Prostate gland (tissue), 2 donors: ENCODE measurements around the gene TPST2. TPM values are rescaled to one million over a fixed set of nuclear protein-coding genes. Genes with fewer than 3 reads are reported as not detected.
"Not testable (repeated sequence)": the region's sequence is repeated elsewhere in the genome, so short reads cannot be mapped to it uniquely, and the experiment has no call there.

Source experiments
- DNase-seq: peaks from one replicate; pipeline ENCODE4 v3.0.0-alpha.2; 2019; ENCODE audit warnings: low spot score
- H3K27ac ChIP-seq, 2 donors: fragments of 200-600 bp; sonication (generic); 2 replicates each; pipeline ENCODE4 v1.5.1; 2017 to 2019
- H3K27me3 ChIP-seq: fragments of 200-600 bp; sonication (generic); replicated peaks from 2 replicates; pipeline ENCODE4 v1.5.1; 2019; ENCODE audit not compliant: insufficient read depth
- H3K36me3 ChIP-seq, 2 donors: fragments of 200-600 bp; sonication (generic); 1 replicate in 1 of 2; 2 replicates in 1 of 2; pipeline versions ENCODE4 v1.5.1 to v1.8.1; 2017 to 2019
- H3K4me1 ChIP-seq: fragments of 200-600 bp; sonication (generic); replicated peaks from 2 replicates; pipeline ENCODE4 v1.5.1; 2019
- H3K4me3 ChIP-seq, 2 donors: fragments of 200-600 bp; sonication (generic); 2 replicates each; pipeline ENCODE4 v1.5.1; 2017 to 2019
- H3K9me3 ChIP-seq: fragments of 200-600 bp; sonication (generic); 2 replicates; pipeline ENCODE4 v1.5.1; 2017
- CTCF ChIP-seq, 4 experiments: fragments of 200-600 bp in 2 of 4; fragments of 450-650 bp in 2 of 4; sonication (generic) in 2 of 4; IDR thresholded peaks; 1 replicate in 3 of 4; 2 replicates in 1 of 4; pipeline ENCODE4 v1.5.1; 2016 to 2019; ENCODE audit warnings: antibody characterized with exemption in 4 of 4, mild to moderate bottlenecking in 2 of 4, moderate library complexity in 2 of 4
- POLR2A ChIP-seq: fragments of 450-650 bp; IDR thresholded peaks from one replicate; pipeline ENCODE4 v1.6.1; 2016; ENCODE audit warnings: antibody characterized with exemption, mild to moderate bottlenecking
- POLR2AphosphoS5 ChIP-seq: sonication (generic); formaldehyde crosslinking; IDR thresholded peaks from one replicate; pipeline ENCODE4 v1.6.1; 2017; ENCODE audit warnings: antibody characterized with exemption
- WGBS: methylation state at CpG from one replicate; pipeline ENCODE4 v1.1.5; 2018; 5-methylcytosine and 5-hydroxymethylcytosine counted together
- intact Hi-C: fragments of 100-400 bp; cut with DNase I; formaldehyde crosslinking; loops from one replicate; pipeline ENCODE4 v1.14.2; 2022
- total RNA-seq, 2 donors: library from RNA; depleted of rRNA; stranded (reverse); fragments of >200 nt; gene quantifications; one replicate each; pipeline ENCODE4 v1.1.0, GENCODE V29; 2016

The TPST2 gene
- total RNA-seq, 2 donors from 2014 or later, result 49.4 to 200 TPM

- no peaks in the 10 kb centered on the region for H3K36me3 ChIP-seq
- WGBS, result 73% methylated on average over 2 of the region's 2 CpGs
- H3K27ac ChIP-seq, result no peak overlapping the region
- TF ChIP-seq POLR2AphosphoS5, result no peak
- no peak for TF ChIP-seq POLR2A
- no peak for TF ChIP-seq CTCF (IDR thresholded peaks at IDR 0.05)
- H3K4me3 ChIP-seq, result no peak overlapping the region
- intact Hi-C loops, result no loop called here
- DNase-seq, result no peak
- no peaks in the 10 kb centered on the region for H3K27me3 ChIP-seq
- H3K9me3 ChIP-seq, result no peaks in the 10 kb centered on the region
- no peaks in the 10 kb centered on the region for H3K4me1 ChIP-seq
Observed at GRCh38 chr22:26616650-26617049, 26.7 kb upstream of the TPST2 start.

- 89% methylated on average over 11 of the region's 11 CpGs for WGBS
- no peaks in the 10 kb centered on the region for H3K4me1 ChIP-seq
Observed at GRCh38 chr22:26615830-26616435, 26.0 kb upstream of the TPST2 start.

GRCh38 chr22:26615149-26615548, 25.2 kb upstream of the TPST2 start:
- H3K36me3 ChIP-seq, result no peaks in the 10 kb centered on the region
- H3K4me1 ChIP-seq, result no peaks in the 10 kb centered on the region
- TF ChIP-seq POLR2AphosphoS5 (no peak), POLR2A (no peak), CTCF (IDR thresholded peaks at IDR 0.05) (no peak)
- WGBS, result 56% methylated on average over 5 of the region's 5 CpGs
- H3K4me3 ChIP-seq, result no peak overlapping the region
- H3K27ac ChIP-seq, result no peak overlapping the region
- H3K27me3 ChIP-seq, result no peaks in the 10 kb centered on the region
- H3K9me3 ChIP-seq, result no peaks in the 10 kb centered on the region
- DNase-seq, result no peak
- intact Hi-C loops, result no loop called here

More at GRCh38 chr22:26615830-26616435, 26.0 kb upstream of the TPST2 start:
- Histone ChIP-seq H3K4me3 (no peak overlapping the region), H3K36me3 (no peaks in the 10 kb centered on the region), H3K27me3 (no peaks in the 10 kb centered on the region), H3K27ac (no peak overlapping the region), H3K9me3 (no peaks in the 10 kb centered on the region)
- intact Hi-C loops, result no loop called here
- TF ChIP-seq POLR2AphosphoS5, result no peak
- no peak for TF ChIP-seq POLR2A
- no peak for TF ChIP-seq CTCF (IDR thresholded peaks at IDR 0.05)
- no peak for DNase-seq

GRCh38 chr22:26614322-26614721, 24.4 kb upstream of the TPST2 start:
- H3K4me3 ChIP-seq, result no peak overlapping the region
- 48% methylated on average over 14 of the region's 14 CpGs for WGBS
- no peaks in the 10 kb centered on the region for H3K36me3 ChIP-seq
- no peaks in the 10 kb centered on the region for H3K9me3 ChIP-seq
- DNase-seq, result no peak
- no peaks in the 10 kb centered on the region for H3K4me1 ChIP-seq
- TF ChIP-seq CTCF (IDR thresholded peaks at IDR 0.05) (no peak), POLR2A (no peak), POLR2AphosphoS5 (no peak)
- no peak overlapping the region for H3K27ac ChIP-seq
- no peaks in the 10 kb centered on the region for H3K27me3 ChIP-seq
- intact Hi-C loops, result no loop called here

GRCh38 chr22:26613753-26614152, 23.8 kb upstream of the TPST2 start:
- H3K9me3 ChIP-seq, H3K36me3 ChIP-seq, DNase-seq, H3K4me3 ChIP-seq, H3K4me1 ChIP-seq, H3K27me3 ChIP-seq, H3K27ac ChIP-seq, intact Hi-C loops: not testable (repeated sequence)
- 21% methylated on average over 10 of the region's 10 CpGs for WGBS
